ENCODE measurements around the gene NAPSA.

DNA sequence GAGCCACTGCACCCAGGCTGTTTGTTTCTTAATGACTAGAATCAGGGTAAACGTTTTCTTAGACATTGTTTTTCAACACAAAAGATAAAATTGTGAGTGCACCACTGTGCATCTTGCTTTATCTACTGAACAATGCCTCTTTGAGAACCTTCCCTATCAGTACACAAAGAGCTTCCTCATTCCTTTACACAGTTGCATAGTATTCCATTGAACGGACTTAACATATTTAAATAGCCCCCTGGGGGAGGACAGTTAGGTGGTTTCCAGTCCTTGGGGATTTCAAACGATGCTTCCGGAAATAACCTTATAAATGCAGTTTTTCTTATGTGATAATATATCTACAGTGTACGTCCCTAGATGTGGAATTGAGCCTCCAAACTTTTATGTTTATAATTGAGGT is 27.3 kb upstream of the NAPSA start:
- TF ChIP-seq, protein P1, sequence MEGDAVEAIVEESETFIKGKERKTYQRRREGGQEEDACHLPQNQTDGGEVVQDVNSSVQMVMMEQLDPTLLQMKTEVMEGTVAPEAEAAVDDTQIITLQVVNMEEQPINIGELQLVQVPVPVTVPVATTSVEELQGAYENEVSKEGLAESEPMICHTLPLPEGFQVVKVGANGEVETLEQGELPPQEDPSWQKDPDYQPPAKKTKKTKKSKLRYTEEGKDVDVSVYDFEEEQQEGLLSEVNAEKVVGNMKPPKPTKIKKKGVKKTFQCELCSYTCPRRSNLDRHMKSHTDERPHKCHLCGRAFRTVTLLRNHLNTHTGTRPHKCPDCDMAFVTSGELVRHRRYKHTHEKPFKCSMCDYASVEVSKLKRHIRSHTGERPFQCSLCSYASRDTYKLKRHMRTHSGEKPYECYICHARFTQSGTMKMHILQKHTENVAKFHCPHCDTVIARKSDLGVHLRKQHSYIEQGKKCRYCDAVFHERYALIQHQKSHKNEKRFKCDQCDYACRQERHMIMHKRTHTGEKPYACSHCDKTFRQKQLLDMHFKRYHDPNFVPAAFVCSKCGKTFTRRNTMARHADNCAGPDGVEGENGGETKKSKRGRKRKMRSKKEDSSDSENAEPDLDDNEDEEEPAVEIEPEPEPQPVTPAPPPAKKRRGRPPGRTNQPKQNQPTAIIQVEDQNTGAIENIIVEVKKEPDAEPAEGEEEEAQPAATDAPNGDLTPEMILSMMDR (IDR thresholded peaks at IDR 0.05) = no peak
- no peak for TF ChIP-seq POLR2A (IDR thresholded peaks at IDR 0.05)
